AG10803 (cell line): Measurements from ENCODE around the gene ARPP19.

ENCODE experiments used
- DNase-seq: peaks from one replicate; pipeline ENCODE4 v3.0.0; 2010; ENCODE audit warnings: low read depth
- H3K4me3 ChIP-seq: 2 replicates; pipeline ENCODE4 v1.5.1; 2011; ENCODE audit warnings: mild to moderate bottlenecking, low read length, control low read depth
- CTCF ChIP-seq: conservative IDR thresholded peaks from 2 replicates; pipeline ENCODE4 v1.5.1; 2011; ENCODE audit warnings: mild to moderate bottlenecking, low read length, control low read depth, inconsistent platforms

ARPP19 gene

GRCh38 chr15:52509500-52510245 lies 59.2 kb downstream of the ARPP19 start:
- no peak for DNase-seq
- TF ChIP-seq CTCF, result no peak
- H3K4me3 ChIP-seq, result no peak overlapping the region

- H3K4me3 ChIP-seq, result no peak overlapping the region
- no peak for TF ChIP-seq CTCF
- no peak for DNase-seq
These were observed 62.3 kb downstream of the ARPP19 start for GRCh38 chr15:52506549-52506948.

- no peak overlapping the region for H3K4me3 ChIP-seq
- TF ChIP-seq CTCF, result no peak
- no peak for DNase-seq
These were observed 63.7 kb downstream of the ARPP19 start for GRCh38 chr15:52505151-52505550.

- H3K4me3 ChIP-seq, result no peak overlapping the region
- TF ChIP-seq CTCF, result no peak
- no peak for DNase-seq
These were observed 64.9 kb downstream of the ARPP19 start for GRCh38 chr15:52503788-52504496.

- no peak overlapping the region for H3K4me3 ChIP-seq
- no peak for TF ChIP-seq CTCF
- DNase-seq, result no peak
These were observed 66.2 kb downstream of the ARPP19 start for GRCh38 chr15:52502608-52503007.

GRCh38 chr15:52499506-52499905 lies 69.3 kb downstream of the ARPP19 start:
- DNase-seq, result no peak
- H3K4me3 ChIP-seq, result no peak overlapping the region
- TF ChIP-seq CTCF, result no peak

GRCh38 chr15:52498706-52499105 lies 70.1 kb downstream of the ARPP19 start:
- no peak overlapping the region for H3K4me3 ChIP-seq

More at GRCh38 chr15:52498706-52499105, 70.1 kb downstream of the ARPP19 start:
- TF ChIP-seq CTCF, result no peak
- DNase-seq, result peak; percentile 21
